GM19193 (cell line): ENCODE data around the gene HCN4.

Experiments used
- POLR2A ChIP-seq: IDR thresholded peaks from 4 replicates; pipeline ENCODE4 v1.6.1; 2011; ENCODE audit not compliant: insufficient read depth, insufficient read length; ENCODE audit errors: extremely low read depth

HCN4 gene

DNA sequence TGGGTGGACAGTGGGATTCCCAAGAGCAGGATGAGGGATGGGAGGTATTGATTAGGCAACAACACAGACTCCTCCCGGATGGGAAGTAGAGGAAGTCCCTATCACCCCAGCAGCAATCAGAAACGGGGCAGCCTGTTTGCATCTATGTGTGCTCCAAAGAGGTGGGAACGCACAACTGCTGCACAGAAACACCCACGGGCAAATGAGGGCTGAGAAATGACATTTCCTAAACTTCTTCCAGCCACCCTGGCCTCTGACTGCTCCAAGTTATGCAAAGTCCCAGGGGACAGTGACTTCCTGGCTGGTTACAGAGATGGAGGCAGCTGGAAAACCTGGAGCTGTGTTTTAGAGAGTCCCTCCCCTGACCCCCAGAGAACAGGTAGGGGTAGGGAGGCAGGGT lies 42.6 kb downstream of the HCN4 start:
- TF ChIP-seq POLR2A: no peak

DNA sequence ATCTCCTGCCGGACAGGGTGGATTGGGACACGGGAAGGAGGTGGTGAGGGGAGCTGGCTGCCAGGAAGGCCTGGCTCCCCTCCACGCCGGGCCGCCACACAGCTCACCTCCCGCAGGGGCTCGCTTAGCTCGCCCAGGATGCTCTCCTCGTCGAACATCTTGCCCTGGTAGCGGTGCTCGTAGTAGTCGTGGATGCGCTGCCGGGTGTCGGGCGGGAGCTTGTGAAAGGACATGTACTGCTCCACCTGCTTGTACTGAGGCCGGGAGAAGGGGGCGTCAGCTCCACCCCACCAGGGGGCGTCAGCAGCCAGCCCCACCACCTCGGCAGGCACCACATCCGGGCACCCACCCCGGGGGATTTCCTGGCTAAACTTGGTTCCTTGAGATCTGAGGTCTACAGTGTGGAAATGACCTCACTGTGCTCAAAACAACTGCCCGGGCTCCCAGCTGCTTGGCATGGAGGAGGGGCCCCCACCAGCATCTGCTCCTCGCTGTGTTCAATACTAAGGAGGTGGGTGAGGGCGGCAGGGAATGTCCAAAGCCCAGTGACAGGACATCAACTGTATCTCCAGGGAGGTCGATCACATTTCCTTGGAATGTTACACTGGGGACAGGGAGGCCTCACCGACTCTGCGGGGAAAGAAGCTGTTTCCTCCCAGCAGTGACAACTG lies 43.4 kb downstream of the HCN4 start:
- no peak for TF ChIP-seq POLR2A

DNA sequence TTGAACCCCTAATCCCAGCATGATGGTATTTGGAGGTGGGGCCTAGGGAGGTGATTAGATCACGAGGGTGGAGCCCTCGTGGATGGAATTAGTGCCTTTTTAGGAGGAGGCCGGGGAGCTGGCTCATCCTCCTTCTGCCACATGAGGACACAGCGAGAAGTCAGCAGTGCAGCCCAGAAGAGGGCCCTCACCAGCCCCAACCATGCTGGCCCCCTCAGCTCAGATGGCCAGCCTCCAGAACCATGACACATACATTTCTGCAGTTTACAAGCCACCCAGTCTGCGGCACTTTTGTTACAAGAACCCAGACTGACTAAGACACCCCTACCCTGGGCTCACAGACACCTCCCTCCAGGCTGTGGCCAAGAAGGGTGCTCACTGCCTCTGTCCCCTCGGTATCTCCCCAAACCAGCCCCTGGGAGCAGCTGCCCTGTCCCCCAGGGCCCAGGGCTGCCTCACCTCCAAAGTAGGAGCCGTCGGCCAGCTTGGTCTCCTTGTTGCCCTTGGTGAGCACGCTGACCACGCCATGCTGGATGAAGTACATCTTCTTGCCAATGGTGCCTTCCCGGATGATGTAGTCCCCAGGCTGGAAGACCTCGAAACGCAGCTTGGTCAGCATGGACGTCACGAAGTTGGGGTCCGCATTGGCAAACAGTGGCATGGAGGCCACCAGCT lies 44.1 kb downstream of the HCN4 start:
- TF ChIP-seq POLR2A: no peak

DNA sequence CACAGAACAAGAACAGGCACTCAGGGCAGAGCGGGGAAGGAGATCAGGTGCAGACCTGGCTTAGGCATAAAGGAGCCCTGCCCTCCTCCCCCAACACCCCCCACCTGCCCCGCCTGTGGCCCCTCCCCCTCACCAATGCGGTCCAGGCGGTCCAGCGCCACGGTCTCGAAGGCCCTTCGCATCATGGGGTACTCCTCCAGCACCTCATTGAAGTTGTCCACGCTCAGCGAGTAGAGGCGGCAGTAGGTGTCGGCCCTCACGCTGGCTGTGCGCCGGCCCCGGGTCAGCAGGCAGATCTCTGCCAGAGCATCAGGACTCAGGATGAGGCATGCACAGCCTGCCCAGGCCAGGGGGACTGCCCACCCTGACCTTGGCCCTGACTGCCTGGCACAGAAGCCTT lies 44.8 kb downstream of the HCN4 start:
- TF ChIP-seq POLR2A: no peak

DNA sequence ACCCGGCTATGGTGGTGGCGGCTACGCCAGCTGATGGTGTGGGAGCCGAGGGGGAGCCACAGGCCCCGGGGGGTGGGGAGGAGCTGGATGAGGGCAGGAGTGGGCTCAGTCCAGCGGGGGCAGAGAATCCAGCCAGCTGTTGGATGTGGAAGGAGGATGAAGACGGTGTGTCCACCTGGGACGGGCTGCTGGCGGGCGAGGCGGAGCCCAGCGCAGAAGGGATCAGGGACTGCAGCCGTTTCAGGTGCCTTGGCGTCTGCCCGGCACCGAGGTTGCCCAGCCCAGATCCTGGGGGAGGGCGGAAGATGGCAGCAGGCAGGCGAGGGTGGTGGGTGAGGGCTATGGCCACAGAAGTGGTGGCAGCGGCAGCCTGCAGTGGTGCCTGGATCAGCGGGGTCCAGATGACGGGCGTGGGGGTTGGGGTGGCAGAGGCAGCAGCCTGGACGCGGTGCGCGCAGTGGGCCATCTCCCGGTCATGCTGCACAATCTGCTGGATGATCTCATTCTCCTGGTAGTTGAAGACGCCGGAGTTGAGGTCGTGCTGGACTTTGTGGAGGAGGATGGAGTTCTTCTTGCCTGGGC lies 45.3 kb downstream of the HCN4 start:
- no peak for TF ChIP-seq POLR2A

DNA sequence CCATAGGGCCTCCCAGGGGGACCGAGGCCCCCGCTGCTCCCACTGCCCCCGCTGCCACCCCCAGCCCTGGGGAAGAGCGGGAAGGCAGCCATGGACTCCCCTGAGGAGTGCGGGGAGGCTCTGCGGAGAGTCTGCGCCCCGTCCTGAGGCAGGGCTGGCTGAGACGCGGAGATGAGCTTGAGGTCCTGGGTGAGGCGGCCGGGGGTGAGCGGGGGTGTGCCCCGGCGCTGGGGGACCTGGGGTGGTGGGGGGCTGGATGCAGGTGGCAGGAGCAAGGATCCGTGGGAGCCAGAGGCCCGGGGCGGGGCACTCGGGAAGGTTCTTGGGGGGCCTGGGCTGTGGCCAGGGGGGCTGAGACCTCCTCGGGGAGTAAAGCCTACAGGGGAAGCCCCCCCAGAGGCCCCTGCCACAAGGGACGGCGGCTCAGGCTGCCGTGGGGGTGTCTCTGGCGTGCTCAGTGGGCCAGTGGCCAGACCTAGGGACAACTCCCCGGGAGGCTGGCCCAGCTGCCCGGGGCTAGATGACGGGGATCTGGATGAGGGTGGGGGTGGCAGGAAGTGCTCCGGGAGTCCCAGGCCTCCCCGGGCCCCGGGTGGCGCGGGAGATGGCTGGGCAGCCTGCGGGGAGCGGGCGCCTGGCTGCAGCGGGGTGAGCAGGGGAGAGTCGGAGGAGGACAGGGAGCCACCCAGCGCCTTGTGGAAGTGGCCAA lies 45.9 kb downstream of the HCN4 start:
- TF ChIP-seq POLR2A: no peak

DNA sequence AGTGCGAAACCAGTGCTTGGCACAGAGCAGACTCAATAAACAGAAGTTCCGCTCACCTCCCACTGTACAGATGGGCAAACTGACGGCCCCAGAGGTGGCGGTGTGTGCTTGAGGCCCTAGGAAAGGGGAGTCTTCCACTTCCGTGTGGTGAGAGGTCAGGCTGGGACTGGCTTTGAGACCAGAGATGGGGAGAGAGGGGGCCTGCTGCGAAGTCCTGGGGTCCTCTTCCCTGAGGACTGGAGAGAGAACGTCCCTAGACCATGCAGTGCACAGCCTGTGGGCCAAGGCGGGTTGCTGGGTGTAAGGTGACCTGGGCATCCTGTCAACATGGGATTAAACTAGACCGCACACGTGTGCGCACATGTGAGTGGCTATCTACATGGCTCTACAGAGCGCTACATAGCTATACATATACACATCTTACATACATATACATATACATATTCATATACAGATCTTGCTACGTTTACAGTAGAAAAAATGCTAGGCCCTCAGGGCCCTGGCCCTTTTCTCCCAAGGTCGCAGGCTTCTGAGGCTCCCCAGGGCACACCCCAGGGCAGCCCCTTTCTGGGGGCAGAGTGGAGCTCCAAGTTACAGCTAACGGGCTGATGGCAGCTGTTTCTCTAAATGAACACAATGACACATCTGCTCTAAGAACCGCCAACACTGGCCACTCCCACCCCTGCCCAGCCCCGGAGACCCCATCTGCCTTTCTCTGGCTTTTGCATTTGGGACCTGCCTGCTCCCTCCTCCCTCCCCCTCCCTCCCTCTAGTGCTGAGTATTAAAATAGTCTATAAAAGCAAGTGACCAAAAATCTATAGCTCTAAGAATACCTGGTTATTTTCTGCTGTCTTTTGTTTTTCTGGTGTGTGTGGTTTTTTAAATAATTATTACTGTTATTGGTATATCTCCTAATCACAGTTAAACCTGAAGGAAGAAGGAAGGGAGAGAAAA lies 47.0 kb downstream of the HCN4 start:
- TF ChIP-seq POLR2A: no peak

DNA sequence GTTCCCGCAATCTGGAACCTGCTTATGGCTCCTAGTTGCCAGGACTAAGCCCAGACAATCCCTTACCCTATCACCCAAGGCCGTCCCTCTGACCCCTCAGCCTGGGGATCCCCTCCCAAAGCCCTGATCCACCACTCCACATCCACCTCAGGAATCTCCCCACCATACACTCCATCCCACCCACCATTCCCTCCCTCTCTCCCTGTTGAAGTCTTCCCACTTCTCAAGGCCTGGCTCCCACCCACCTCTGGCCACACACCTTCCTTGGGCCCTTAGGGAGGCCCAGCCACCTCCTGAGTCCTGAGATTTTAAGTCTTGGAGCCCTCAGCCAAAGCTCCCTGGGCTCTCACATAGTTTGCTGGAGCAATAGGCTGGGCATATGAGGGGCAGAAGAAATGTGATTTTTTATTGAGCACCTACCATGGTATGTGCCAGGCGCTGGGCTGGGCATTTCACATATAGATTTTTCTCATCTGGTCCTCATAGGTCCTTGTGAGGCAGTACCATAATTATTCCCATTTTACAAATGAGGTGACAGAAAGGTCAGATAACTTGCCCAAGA lies 48.1 kb downstream of the HCN4 start:
- TF ChIP-seq POLR2A: no peak

DNA sequence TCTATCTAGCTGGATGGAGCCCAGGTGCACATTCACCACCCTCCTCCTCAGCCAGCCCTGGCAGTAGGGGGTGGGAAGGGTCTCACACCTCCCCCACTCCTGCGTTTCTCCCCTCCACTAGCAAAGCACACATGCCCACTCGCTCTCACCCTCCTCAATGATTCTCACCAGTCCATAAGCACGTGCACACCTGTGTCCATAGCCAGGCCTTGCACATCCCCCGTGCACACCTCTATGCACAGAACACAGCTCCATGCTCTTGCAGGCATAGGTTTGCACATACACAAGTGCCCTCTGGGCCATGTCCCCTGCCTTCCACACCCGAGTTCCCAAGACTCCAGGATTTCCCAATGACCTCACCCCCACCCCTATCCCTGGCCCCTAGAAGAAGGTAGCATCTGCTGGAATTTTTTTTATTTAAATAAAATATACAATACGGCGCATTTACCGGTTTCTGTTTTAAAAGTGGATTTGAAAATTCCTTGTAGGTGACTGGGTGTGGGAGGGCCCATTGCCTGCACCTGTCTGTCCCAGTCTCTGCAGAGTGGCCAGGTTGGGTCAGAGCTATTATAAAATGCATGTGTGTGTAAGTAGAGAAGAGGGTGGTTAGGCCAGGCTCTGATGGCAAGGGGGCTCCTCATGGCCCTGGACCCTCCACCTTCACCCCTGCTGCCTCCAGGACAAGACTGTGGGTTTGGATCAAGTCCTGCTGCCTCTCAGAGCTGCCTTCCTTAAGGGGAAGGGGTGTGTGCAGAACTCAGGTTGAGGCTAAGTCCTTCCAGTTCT lies 49.1 kb downstream of the HCN4 start:
- no peak for TF ChIP-seq POLR2A

DNA sequence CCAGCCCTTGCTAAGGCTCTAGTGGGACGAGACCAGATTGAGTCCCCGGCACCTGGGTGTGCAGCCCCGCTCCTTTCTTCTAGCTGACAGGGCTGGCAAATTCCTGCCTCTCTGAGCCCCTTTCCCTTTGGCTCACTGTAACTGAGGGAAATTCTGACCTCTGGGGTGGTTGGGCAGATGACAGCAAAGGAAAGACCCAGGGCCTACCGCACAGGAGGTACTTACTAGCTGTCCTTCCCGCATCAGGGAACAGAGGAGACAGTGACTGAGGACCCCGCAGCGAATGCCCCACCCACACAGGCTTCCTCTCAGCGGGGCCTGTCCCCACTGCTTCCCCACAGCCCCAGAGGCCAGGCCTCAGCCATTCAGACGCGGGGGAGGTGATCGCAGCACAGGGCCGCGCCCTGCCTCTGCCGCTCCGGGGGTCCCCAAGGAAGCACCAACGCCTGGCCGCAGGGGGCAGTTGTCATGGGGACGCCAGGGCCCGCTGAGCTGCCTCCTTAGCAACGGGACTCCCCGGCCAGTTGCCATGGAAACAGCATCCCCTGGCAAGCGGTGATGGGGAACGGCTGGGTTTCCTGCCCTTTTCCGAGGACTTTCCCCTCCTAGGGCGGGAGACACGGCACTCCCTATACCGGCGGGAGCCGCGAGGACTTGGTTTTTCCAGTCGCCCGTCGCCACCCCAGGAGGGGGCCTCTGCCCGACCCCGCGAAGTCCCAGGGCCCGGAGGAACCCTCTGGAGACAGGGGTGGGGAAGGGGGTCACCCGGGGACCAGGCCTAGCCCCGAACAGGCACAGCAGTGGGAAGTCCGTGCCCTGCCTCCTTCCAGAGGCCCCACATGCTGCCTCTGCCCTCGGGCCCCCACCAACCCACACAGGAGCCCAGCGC lies 50.1 kb downstream of the HCN4 start:
- no peak for TF ChIP-seq POLR2A

DNA sequence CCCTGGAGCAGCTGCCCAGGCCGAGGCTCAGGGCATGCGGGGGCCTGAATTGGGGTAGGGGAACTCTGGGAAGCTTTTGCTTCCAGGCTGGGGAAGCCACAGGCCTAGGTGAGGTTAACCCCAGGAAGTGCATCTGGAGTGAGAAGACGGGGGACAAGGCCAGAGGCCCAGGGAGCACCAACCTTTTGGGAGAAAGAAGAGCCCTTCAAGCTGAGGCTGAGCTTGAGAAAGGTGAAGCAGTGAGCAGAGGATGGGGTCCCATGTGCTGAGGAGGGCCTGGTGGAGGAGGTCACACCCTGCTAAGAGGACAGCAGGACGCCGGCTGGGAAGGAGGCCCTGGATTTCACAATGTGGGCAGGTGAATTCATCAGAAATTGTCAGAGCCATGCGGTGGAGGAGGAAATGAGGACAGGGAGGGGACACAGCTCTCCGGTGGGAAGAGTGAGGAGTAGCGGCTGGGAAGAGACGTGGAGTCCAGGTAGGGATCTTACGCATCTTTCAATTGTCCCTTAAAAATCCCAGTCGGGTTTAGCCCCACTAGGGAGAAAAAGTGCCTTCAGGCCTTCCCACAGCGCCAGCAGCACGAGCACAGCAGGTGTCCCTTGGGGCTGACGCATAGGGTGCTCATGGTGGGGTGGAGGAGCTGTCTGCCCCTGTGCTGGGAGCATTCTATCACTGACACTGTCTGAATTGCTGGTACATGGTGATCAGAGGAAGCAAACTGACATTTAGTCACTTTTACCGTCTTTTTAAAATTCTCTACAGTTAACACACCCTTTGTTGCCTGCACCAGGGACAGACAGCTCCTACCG lies 50.9 kb downstream of the HCN4 start:
- no peak for TF ChIP-seq POLR2A

DNA sequence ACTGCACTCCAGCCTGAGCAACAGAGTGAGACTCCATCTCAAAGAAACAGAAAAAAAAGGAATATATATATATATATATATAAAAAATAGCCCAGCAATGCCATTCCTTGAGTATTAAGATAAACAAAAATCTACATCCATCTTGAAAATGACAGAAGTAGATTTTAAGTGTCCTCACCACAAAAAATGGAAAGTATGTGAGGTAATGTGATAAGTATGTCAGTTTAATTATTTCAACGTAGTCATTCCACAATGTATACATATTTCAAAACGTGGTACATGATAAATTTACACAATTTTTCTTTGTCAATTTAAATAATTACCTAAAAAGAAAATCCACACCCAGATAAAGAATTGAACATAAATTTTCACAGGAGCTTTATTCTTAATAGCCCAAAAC lies 54.9 kb downstream of the HCN4 start:
- no peak for TF ChIP-seq POLR2A
